Sigmoid colon (tissue), 4 donors: ENCODE results near the gene SMARCE1.

ENCODE experiments used
- CTCF ChIP-seq, 4 experiments: fragments of 450-650 bp in 3 of 4; fragments of 200-600 bp in 1 of 4; IDR thresholded peaks; one replicate each; pipeline ENCODE4 v1.5.1; 2016 to 2019; ENCODE audit warnings: antibody characterized with exemption in 4 of 4, mild to moderate bottlenecking in 3 of 4, moderate library complexity in 2 of 4
- POLR2AphosphoS5 ChIP-seq, 4 donors: sonication (generic); formaldehyde crosslinking; IDR thresholded peaks; one replicate each; pipeline ENCODE4 v1.6.1; 2017; ENCODE audit warnings: antibody characterized with exemption in 4 of 4

- TF ChIP-seq CTCF (IDR thresholded peaks at IDR 0.05) (no peak), POLR2AphosphoS5 (IDR thresholded peaks at IDR 0.05) (no peak)
These were observed 35.7 kb downstream of the SMARCE1 start for GRCh38 chr17:40611840-40612474.
